HG03575 (cell line): Measurements from ENCODE around the gene COL27A1.

Experiments used
- ATAC-seq: cut with Tn5 transposase; IDR thresholded peaks from one replicate; pipeline ENCODE4 v1.9.1; 2021; ENCODE audit not compliant: unreplicated experiment, insufficient number of reproducible peaks, low FRiP score; ENCODE audit errors: extremely low read depth

The COL27A1 gene

GRCh38 chr9:114287763-114288192, 132.4 kb downstream of the COL27A1 start:
- no peak for ATAC-seq

DNA sequence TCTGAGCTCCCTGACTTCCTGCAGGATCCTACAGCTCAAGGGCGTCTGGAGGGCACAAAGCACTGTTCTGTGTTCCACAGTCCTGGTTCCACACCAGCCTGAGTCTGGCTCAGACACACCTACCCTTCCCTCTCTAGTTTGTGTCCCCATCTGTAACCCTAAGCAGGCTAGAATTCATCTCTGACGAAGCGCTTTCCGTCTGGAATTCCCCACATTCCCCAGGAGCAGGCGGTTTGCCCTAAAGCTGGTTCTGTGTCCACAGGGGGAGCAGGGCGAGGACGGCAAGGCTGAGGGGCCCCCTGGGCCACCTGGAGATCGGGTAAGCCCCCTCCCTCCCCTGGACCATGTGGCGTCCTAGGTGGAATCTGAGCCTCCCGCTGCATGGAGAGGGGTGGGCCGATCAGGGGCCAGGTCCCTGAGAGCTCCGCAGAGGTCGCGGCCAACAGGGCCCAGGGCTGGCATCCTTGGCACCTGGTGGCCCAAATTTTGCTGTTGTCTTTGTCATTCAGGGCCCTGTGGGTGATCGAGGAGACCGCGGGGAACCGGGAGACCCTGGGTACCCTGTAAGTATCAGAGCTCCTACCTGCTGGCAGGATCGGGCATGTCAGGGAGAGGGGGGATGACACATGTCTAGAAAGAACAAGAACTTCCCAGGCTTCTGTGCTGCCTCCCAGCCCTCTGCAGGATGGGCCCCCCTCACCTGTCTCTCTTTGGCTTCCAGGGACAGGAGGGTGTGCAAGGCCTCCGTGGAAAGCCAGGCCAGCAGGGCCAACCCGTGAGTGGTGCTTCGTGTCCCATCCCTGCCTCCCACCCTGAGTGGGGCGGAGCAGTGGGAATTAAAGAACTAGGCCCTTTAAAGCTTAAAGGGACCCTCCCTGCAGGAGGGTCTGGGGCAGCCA, 133.1 kb downstream of the COL27A1 start:
- no peak for ATAC-seq

DNA sequence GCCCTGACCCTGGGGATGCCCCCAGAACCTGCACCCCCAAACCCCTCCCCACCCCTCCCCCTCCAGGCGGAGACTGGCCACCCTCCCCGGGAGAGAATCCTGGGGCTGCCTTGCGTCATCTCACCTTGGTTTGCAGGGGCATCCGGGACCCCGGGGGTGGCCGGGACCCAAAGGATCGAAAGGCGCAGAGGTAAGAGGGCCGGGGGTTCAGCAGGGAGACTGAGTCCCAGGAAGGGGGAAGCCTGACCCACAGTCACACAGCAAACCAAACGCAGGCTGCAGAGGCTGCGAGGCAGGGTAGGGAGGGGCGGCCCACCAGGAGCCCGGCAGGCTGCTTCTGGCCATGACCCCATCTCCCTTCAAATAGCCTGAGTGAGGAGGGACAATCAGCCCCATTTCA, 133.8 kb downstream of the COL27A1 start:
- ATAC-seq, result no peak

DNA sequence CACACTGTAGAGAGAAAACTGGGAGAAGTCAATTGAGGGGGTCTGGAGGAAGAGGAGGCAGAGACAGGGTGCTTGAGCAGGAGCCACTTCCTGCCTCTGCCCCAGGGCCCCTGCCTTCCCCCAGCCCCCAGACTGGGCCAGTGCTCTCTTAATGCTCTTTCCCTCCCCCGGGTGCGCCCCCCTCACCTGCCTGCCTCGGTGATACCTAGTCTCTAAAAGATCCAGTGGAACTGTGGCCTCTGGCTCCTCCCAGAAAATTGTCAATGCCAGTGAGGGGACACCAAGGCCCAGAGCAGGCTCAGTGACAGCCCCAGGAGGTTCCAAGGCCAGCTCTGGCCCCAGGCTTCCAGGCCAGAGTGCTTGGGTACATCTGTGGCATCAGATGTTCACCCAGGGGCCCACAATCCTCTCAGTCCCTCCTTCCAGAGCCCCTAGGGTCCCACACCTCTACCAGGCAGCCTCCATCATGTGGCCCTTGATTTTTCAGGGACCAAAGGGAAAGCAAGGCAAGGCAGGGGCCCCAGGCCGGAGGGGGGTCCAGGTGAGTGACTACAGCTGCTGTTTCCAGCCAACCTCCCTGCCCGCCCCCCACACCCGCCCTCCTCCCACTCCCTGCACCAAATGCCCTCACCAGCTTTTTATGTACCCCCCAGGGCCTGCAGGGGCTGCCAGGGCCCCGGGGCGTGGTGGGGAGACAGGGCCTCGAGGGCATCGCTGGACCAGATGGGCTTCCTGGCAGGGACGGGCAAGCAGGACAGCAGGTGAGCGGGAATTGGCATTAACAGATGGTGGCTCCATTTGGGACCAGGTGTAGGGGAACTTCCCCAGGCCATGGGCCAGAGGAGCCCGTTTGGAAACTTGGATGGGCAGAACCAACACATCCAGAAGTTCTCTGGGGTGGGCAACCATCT, 134.5 kb downstream of the COL27A1 start:
- ATAC-seq, result no peak

- no peak for ATAC-seq
These were observed 135.2 kb downstream of the COL27A1 start for GRCh38 chr9:114290561-114290986.

DNA sequence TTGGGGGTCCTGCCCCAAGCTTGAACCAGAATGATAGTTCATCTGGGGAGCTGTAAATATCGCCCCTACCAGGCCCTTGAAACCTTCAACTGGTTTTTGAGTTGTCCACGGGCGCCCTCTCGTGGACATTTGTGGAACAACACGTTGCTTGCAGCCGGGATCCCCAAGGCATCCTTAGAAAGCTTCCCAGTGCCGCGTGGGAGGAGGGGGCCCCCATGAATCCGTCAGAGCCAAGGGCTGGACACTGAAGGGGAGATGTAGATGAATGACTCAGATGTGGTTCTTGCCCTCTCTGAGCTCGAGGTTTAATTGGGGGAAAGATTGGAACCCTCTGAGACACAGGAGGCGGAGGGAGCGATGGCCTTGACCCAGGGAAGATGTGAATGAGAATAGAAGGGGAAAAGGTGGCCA, 135.7 kb downstream of the COL27A1 start:
- ATAC-seq, result no peak

- no peak for ATAC-seq
These were observed 136.7 kb downstream of the COL27A1 start for GRCh38 chr9:114291886-114292590.

DNA sequence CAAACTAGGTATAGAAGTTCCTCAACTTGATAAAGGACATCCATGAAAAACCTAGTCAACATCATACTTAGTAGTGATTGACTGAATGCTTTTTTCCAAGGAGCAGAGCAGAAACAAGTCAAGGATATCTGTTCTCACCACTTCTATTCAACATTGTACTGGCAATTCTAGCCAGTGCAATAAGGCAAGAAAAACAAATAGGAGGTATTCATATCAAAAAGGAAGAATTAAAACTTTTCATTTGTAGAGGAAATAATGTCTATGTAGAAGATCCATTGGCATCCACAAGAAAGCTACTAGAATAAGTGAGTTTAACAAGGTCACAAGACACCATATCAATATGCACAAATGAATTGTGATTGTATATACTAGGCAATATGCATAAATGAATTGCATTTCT, 139.3 kb downstream of the COL27A1 start:
- ATAC-seq, result no peak

DNA sequence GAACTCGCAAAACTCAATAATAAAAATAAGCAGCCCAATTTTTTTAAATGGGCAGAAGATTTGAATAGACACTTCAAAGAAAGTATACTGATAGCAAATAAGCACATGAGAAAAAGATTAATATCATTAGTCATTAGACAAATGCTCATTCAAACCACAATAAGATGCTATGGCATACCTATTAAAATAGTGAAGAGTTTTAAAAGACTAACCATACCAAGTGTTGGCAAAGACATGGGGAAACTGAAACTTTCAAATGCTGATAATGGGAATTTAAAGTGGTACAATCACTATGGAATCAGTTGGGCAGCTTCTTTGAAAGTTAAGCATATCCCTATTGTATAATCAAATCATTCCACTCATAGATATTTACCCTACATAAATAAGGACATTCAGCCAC, 141.0 kb downstream of the COL27A1 start:
- no peak for ATAC-seq

DNA sequence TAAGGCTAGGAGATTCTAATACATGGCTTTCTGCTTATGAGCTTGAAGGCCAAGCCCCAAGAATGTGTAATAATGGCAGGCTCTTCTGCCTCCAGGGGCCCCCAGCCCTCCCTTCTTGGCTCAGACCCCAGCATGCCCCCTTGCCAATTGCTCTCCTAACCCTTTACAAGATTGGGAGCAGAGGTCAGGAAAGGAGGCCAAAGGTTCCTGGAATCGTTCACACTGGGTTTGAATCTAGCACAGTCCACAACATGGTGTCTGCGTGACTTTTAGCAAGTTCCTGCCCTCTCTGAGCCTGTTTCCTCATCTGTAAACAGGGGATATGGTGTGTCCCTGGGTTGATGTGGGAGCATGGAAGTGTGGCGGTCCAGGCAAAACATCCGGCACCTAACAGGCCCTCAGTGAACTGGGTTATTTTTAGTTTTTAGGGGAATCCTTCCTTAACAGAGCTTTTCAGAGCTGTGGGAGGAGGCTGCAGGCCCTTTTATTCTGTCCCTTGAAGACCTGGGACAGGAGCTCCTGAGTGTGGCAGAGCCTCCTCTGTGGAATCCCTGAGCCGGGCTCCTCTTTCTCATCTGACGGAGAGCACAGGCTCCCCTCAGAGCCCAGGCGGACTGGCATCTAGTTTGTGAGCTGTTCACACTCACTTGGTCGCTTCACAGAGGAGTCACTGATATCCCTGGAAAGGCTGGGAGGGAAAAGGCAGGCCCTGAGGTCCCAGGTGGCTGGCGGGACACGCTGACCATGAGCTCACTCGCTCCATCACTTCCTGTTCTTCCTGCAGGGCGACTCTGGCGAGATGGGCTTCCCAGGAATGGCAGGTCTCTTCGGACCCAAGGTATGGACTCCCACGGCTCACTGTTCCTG, 144.2 kb downstream of the COL27A1 start:
- ATAC-seq, result no peak

DNA sequence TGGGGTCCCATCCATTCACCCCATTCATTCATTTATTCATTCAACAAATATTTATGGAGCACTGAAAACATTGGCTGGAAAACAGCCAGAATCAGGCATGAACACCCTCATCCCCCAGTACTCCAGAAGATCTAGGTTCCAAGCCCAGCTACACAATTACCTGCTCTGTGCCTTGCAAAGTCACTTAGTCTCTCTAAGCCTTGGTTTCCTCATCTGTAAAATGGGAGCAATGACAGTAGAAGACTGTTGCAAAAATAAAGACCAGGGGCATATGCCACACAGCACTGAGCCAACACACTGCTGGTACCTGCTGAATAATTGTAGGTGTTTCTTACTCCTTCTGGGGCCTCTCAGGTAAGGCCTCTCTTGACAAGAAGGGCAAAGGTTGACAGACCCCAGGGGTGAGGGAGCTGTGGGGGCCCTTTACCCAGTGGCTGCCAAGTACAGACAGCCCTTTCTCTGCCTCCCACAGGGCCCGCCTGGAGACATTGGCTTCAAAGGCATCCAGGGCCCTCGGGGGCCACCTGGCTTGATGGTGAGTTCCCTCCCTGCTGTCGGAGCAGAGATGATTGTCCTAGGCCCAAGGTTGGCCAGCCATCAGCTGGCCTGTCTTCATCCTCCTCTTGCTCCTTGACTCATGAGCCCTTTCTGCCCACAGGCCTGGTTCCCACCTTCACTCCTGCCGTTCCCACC, 145.0 kb downstream of the COL27A1 start:
- ATAC-seq, result no peak

- ATAC-seq, result no peak
These were observed 145.8 kb downstream of the COL27A1 start for GRCh38 chr9:114300846-114301797.

DNA sequence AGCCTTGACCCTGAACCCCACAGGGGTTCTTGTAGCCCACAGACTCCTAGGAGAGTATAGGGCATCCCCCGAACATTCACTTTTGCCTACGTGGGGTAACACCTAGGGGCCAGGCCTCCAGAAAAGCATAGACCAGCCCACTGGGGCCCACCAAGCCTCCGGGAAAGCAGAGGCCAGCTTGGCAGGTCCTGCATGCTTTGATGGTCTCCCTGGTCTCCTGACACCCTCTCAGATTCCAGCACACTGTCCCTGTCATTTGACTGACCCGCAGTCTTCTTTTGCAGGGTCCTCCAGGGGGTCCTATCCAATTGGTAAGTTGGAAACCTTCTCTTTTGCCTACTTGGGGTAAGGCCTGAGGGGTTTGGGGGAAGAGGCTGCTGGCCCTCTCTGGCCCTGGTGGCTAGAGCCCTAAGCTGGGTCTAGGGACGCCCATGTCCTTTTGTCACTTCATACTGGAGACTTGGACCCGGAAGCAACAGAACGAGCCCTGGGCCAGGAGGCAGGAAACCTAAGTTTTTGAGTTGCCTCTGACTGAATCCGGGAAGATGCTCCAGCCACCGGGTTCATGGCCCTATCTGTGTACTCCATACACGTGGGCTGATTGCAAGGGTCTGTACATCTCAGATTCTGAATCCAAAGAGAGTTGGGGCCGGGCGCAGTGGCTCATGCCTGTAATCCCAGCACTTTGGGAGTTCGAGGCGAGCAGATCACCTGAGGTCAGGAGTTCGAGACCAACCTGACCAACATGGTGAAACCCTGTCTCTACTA, 146.6 kb downstream of the COL27A1 start:
- no peak for ATAC-seq

DNA sequence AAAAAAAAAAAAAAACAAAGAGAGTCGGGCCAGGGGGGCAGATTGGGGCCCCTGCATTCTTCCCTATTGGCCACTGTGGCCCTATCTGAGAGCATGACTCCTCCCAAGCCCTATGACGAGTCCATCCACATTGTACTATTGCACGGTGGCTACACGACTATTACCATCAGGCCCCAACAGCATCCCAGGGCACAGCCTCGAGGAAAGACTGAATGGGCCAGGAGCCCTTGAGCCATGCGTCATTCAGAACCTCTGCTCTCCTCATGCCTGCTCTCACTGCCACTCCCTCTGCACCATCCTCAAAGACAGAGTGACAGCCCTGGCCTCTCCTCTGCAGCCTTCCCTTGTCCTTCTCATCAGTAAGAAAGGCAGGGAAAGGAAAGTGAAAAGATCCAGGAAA, 147.4 kb downstream of the COL27A1 start:
- ATAC-seq, result no peak

GRCh38 chr9:114303571-114303970, 148.2 kb downstream of the COL27A1 start:
- no peak for ATAC-seq

DNA sequence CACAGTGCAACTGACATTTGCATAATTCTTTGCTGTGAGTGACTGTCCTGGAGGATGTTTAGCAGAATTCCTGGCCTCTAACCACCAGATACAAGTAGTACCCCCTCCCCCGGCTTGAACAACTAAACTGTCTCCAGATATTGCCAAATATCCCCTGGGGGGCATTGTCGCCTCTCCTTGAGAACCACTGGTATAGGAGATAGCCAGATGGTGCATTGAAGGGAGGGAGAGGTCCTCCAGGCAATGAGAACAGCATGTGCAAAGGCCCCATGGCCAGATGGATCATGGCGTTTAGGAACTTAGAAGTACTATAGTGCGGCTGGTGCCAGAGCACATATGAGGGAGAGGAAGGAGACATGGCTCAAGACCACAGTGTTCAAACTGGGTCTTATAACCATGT, 148.6 kb downstream of the COL27A1 start:
- no peak for ATAC-seq
